K562 (cell line): Measurements from ENCODE around the gene NOA1. TPM values are rescaled to one million over a fixed set of nuclear protein-coding genes. Genes with fewer than 3 reads are reported as not detected.

Experiments
- FOS ChIP-seq: IDR thresholded peaks from 3 replicates; pipeline ENCODE4 v1.6.1; 2011; ENCODE audit not compliant: insufficient read length; ENCODE audit errors: extremely low read depth
- GABPB2 ChIP-seq: fragments of 250-450 bp; sonication (Bioruptor Pico); conservative IDR thresholded peaks from 2 replicates; pipeline ENCODE4 v1.5.1; 2021; ENCODE audit warnings: mild to moderate bottlenecking
- HMBOX1 ChIP-seq: sonication (generic); IDR thresholded peaks from 2 replicates; pipeline ENCODE4 v1.6.1; 2016
- KDM1A ChIP-seq, 2 experiments: fragments of 450-650 bp; IDR thresholded peaks; 2 replicates each; pipeline ENCODE4 v1.6.1; 2016; ENCODE audit warnings: mild to moderate bottlenecking in 2 of 2
- KHSRP ChIP-seq: fragments of 450-650 bp; IDR thresholded peaks from 2 replicates; pipeline ENCODE4 v1.6.1; 2017
- MTF1 ChIP-seq: fragments of 250-450 bp; sonication (Bioruptor Pico); IDR thresholded peaks from 2 replicates; pipeline ENCODE4 v1.9.0; 2021; ENCODE audit warnings: moderate library complexity, mild to moderate bottlenecking, inconsistent platforms, borderline replicate concordance
- NR2C1 ChIP-seq, 2 experiments: fragments of 450-650 bp; IDR thresholded peaks; 2 replicates each; pipeline ENCODE4 v1.6.1; 2017; ENCODE audit warnings: mild to moderate bottlenecking in 2 of 2, antibody characterized with exemption in 1 of 2, inconsistent platforms in 1 of 2, missing compliant biosample characterization in 1 of 2, missing genetic modification characterization in 1 of 2
- PHB ChIP-seq: fragments of 250-450 bp; sonication (Bioruptor Pico); IDR thresholded peaks from 2 replicates; pipeline ENCODE4 v1.5.0; 2021
- POLR2H ChIP-seq: IDR thresholded peaks from 2 replicates; pipeline ENCODE4 v1.6.1; 2016; ENCODE audit warnings: missing genetic modification characterization, low read depth, mild to moderate bottlenecking, control low read depth, missing compliant biosample characterization, moderate library complexity
- RBFOX2 ChIP-seq: fragments of 200-400 bp; formaldehyde crosslinking; IDR thresholded peaks from 2 replicates; pipeline ENCODE4 v1.6.1; 2017; ENCODE audit warnings: low read depth, mild to moderate bottlenecking, low read length, moderate library complexity
- RBM14 ChIP-seq: fragments of 200-400 bp; formaldehyde crosslinking; IDR thresholded peaks from 2 replicates; pipeline ENCODE4 v1.6.1; 2018; ENCODE audit warnings: low read depth, mild to moderate bottlenecking, low read length, moderate library complexity, borderline replicate concordance; ENCODE audit not compliant: insufficient read depth
- TEAD2 ChIP-seq: fragments of 450-650 bp; IDR thresholded peaks from 2 replicates; pipeline ENCODE4 v1.6.1; 2016; ENCODE audit warnings: missing genetic modification characterization, control low read depth, missing compliant biosample characterization
- XRCC4 ChIP-seq: IDR thresholded peaks from one replicate; pipeline ENCODE4 v1.6.1; 2011; ENCODE audit not compliant: insufficient read depth, insufficient read length; ENCODE audit errors: extremely low read depth
- YY1 ChIP-seq, 3 experiments: IDR thresholded peaks; 2 replicates each; pipeline ENCODE4 v1.6.1; 2011; ENCODE audit warnings: low read length in 2 of 3, mild to moderate bottlenecking in 2 of 3, moderate library complexity in 2 of 3, borderline replicate concordance in 1 of 3, control low read depth in 1 of 3, low read depth in 1 of 3; ENCODE audit not compliant: insufficient read depth in 3 of 3, insufficient replicate concordance in 2 of 3, control insufficient read depth in 1 of 3, insufficient read length in 1 of 3; ENCODE audit errors: extremely low read depth in 1 of 3
- ZNF212 ChIP-seq: fragments of 450-650 bp; formaldehyde crosslinking; IDR thresholded peaks from 2 replicates; pipeline ENCODE4 v1.4.0; 2020; ENCODE audit warnings: mild to moderate bottlenecking
- ZNF23 ChIP-seq: fragments of 250-450 bp; sonication (Bioruptor Pico); IDR thresholded peaks from 2 replicates; pipeline ENCODE4 v1.4.0; 2020; ENCODE audit warnings: mild to moderate bottlenecking
- ZNF311 ChIP-seq: fragments of 250-450 bp; sonication (Bioruptor Pico); IDR thresholded peaks from 2 replicates; pipeline ENCODE4 v1.4.0; 2020; ENCODE audit warnings: mild to moderate bottlenecking, moderate library complexity
- ZNF398 ChIP-seq: fragments of 250-450 bp; sonication (Bioruptor Pico); IDR thresholded peaks from 2 replicates; pipeline ENCODE4 v1.8.0; 2021; ENCODE audit warnings: moderate library complexity, mild to moderate bottlenecking, inconsistent platforms
- ZNF592 ChIP-seq: fragments of 450-650 bp; IDR thresholded peaks from 2 replicates; pipeline ENCODE4 v1.6.1; 2017; ENCODE audit warnings: antibody characterized with exemption, mild to moderate bottlenecking
- ZNF77 ChIP-seq: fragments of 250-450 bp; sonication (Bioruptor Pico); IDR thresholded peaks from 2 replicates; pipeline ENCODE4 v1.5.0; 2020
- polyA plus RNA-seq, 8 experiments: library from polyadenylated mRNA; depleted of rRNA in 4 of 8; stranded (reverse) in 5 of 8; unstranded in 3 of 8; fragments of >200 nt; fragmentation: Nextera tagmentation in 2 of 8; fragmentation: Illumina TruSeq in 1 of 8; extraction: Ambion mirVana in 2 of 8; extraction: Trizol in 1 of 8; gene quantifications; 2 replicates each; pipeline versions ENCODE4 v1.2.1 to v1.2.3, GENCODE V29; 2011 to 2014; ENCODE audit warnings: inconsistent platforms in 1 of 8, missing spikeins in 1 of 8
- total RNA-seq, 7 experiments: library from RNA; depleted of rRNA in 6 of 7; stranded (reverse); fragments of >200 nt in 6 of 7; fragmentation: Illumina TruSeq in 2 of 7; extraction: Trizol in 2 of 7; gene quantifications; 2 replicates each; pipeline versions ENCODE4 v1.2.1 to v1.2.3, GENCODE V29; 2011 to 2021; ENCODE audit warnings: low replicate concordance in 1 of 7

The NOA1 gene
- total and polyA plus RNA-seq, 9 of the 15 experiments (the other 6 are each of a cell fraction or from before 2014, with no cell fraction given), result 2.6 to 26.6 (median 16.7) TPM

GRCh38 chr4:56977321-56978012 is at the start of gene NOA1 (continued):
- TF ChIP-seq ZNF398 (no peak), HMBOX1 (no peak; the same call in 1 of the 2 replicates), PHB (CRISPR knock-in tag) (no peak), XRCC4 (no peak), RBM14 (no peak), TEAD2 (tag) (no peak), ZNF311 (no peak), ZNF23 (CRISPR knock-in tag) (no peak), YY1 (IDR thresholded peaks at IDR 0.05; ENCODE audit: borderline replicate concordance in 1 of 3, control insufficient read depth in 1 of 3, extremely low read depth in 1 of 3, insufficient read depth in 3 of 3, insufficient read length in 1 of 3, insufficient replicate concordance in 2 of 3, low read depth in 1 of 3, low read length in 2 of 3) (peak in 1 of 3 experiments; percentile 65), NR2C1 (IDR thresholded peaks at IDR 0.05) (no peak; the same call in 1 of the 2 replicates), NR2C1 (tag; IDR thresholded peaks at IDR 0.05) (peak; percentile 58), MTF1 (CRISPR knock-in tag) (no peak), KDM1A (IDR thresholded peaks at IDR 0.05) (no peak), RBFOX2 (peak; percentile 87), ZNF592 (no peak), POLR2H (tag) (peak; percentile 91), ZNF212 (CRISPR knock-in tag) (no peak), KHSRP (no peak), GABPB2 (CRISPR knock-in tag) (no peak), FOS (no peak), ZNF77 (CRISPR knock-in tag) (no peak)
